Measurements from ENCODE around the gene MAP2. TPM values are rescaled to one million over a fixed set of nuclear protein-coding genes. Genes with fewer than 3 reads are reported as not detected.

MAP2 gene
- total and polyA plus RNA-seq, 4 donors: 0.70 to 4.2 (median 1.9) TPM

GRCh38 chr2:209549589-209549988 is 125.7 kb downstream of the MAP2 start:
- H3K4me3 ChIP-seq (ENCODE audit: low read depth in 1 of 3, low read length in 3 of 3): no peak overlapping the region
- TF ChIP-seq HNF4A (conservative IDR thresholded peaks at IDR 0.05) (no peak), RAD21 (IDR thresholded peaks at IDR 0.05) (no peak), REST (IDR thresholded peaks at IDR 0.05) (no peak), ATF3 (IDR thresholded peaks at IDR 0.05) (no peak), GABPA (IDR thresholded peaks at IDR 0.05 in 1 of 2, conservative IDR thresholded peaks at IDR 0.05 in 1 of 2) (no peak), HNF4G (IDR thresholded peaks at IDR 0.05) (no peak), RXRA (IDR thresholded peaks at IDR 0.05) (no peak)
- TF ChIP-seq, protein P1, sequence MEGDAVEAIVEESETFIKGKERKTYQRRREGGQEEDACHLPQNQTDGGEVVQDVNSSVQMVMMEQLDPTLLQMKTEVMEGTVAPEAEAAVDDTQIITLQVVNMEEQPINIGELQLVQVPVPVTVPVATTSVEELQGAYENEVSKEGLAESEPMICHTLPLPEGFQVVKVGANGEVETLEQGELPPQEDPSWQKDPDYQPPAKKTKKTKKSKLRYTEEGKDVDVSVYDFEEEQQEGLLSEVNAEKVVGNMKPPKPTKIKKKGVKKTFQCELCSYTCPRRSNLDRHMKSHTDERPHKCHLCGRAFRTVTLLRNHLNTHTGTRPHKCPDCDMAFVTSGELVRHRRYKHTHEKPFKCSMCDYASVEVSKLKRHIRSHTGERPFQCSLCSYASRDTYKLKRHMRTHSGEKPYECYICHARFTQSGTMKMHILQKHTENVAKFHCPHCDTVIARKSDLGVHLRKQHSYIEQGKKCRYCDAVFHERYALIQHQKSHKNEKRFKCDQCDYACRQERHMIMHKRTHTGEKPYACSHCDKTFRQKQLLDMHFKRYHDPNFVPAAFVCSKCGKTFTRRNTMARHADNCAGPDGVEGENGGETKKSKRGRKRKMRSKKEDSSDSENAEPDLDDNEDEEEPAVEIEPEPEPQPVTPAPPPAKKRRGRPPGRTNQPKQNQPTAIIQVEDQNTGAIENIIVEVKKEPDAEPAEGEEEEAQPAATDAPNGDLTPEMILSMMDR (IDR thresholded peaks at IDR 0.05; ENCODE audit: low read depth, low read length, missing input control): no peak
- 84% methylated on average over 3 of the region's 3 CpGs for WGBS
- DNase-seq (ENCODE audit: low spot score): no peak
- H3K4me1 ChIP-seq (ENCODE audit: control insufficient read depth in 4 of 4, insufficient read depth in 4 of 4, low read length in 3 of 4): no peaks in the 10 kb centered on the region
- H3K36me3 ChIP-seq (ENCODE audit: control insufficient read depth in 4 of 4, insufficient read depth in 3 of 4, low read depth in 1 of 4, low read length in 3 of 4): no peaks in the 10 kb centered on the region
- H3K9me3 ChIP-seq (ENCODE audit: control insufficient read depth in 4 of 4, low read length in 3 of 4): no peaks in the 10 kb centered on the region
- no peak overlapping the region for H3K27ac ChIP-seq (ENCODE audit: low read depth in 1 of 2, low read length in 2 of 2)
- H3K27me3 ChIP-seq (ENCODE audit: control insufficient read depth in 4 of 4, insufficient read depth in 4 of 4, low read length in 3 of 4): peaks cover 0 to 3% (median 0%) of the 10 kb centered on the region in 4 donors
- no peak overlapping the region for H3K9ac ChIP-seq (ENCODE audit: low read depth in 1 of 2, low read length in 2 of 2)

GRCh38 chr2:209553913-209554312 is 130.1 kb downstream of the MAP2 start:
- 68% methylated on average over 3 of the region's 3 CpGs for WGBS
- Histone ChIP-seq H3K9me3 (ENCODE audit: control insufficient read depth in 4 of 4, low read length in 3 of 4) (no peaks in the 10 kb centered on the region), H3K36me3 (ENCODE audit: control insufficient read depth in 4 of 4, insufficient read depth in 3 of 4, low read depth in 1 of 4, low read length in 3 of 4) (no peaks in the 10 kb centered on the region)

More at GRCh38 chr2:209553913-209554312, 130.1 kb downstream of the MAP2 start:
- no peak overlapping the region for H3K9ac ChIP-seq (ENCODE audit: low read depth in 1 of 2, low read length in 2 of 2)
- peaks cover 0 to 3% (median 0%) of the 10 kb centered on the region in 4 donors for H3K27me3 ChIP-seq (ENCODE audit: control insufficient read depth in 4 of 4, insufficient read depth in 4 of 4, low read length in 3 of 4)
- no peak overlapping the region for H3K4me3 ChIP-seq (ENCODE audit: low read depth in 1 of 3, low read length in 3 of 3)
- DNase-seq (ENCODE audit: low spot score): no peak
- H3K27ac ChIP-seq (ENCODE audit: low read depth in 1 of 2, low read length in 2 of 2): no peak overlapping the region
- H3K4me1 ChIP-seq (ENCODE audit: control insufficient read depth in 4 of 4, insufficient read depth in 4 of 4, low read length in 3 of 4): no peaks in the 10 kb centered on the region
- TF ChIP-seq FOXA1 (IDR thresholded peaks at IDR 0.05): no peak
- no peak for TF ChIP-seq HNF4G (IDR thresholded peaks at IDR 0.05)
- no peak for TF ChIP-seq RAD21 (IDR thresholded peaks at IDR 0.05)
- TF ChIP-seq MAX (IDR thresholded peaks at IDR 0.05): no peak
- TF ChIP-seq, protein P2, sequence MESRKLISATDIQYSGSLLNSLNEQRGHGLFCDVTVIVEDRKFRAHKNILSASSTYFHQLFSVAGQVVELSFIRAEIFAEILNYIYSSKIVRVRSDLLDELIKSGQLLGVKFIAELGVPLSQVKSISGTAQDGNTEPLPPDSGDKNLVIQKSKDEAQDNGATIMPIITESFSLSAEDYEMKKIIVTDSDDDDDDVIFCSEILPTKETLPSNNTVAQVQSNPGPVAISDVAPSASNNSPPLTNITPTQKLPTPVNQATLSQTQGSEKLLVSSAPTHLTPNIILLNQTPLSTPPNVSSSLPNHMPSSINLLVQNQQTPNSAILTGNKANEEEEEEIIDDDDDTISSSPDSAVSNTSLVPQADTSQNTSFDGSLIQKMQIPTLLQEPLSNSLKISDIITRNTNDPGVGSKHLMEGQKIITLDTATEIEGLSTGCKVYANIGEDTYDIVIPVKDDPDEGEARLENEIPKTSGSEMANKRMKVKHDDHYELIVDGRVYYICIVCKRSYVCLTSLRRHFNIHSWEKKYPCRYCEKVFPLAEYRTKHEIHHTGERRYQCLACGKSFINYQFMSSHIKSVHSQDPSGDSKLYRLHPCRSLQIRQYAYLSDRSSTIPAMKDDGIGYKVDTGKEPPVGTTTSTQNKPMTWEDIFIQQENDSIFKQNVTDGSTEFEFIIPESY (IDR thresholded peaks at IDR 0.05): no peak
- no peak for TF ChIP-seq EGR1 (IDR thresholded peaks at IDR 0.05; ENCODE audit: low read depth in 2 of 2)

Data from liver (tissue), 9 donors.